ENCODE results near the gene DHRS11.

DNA sequence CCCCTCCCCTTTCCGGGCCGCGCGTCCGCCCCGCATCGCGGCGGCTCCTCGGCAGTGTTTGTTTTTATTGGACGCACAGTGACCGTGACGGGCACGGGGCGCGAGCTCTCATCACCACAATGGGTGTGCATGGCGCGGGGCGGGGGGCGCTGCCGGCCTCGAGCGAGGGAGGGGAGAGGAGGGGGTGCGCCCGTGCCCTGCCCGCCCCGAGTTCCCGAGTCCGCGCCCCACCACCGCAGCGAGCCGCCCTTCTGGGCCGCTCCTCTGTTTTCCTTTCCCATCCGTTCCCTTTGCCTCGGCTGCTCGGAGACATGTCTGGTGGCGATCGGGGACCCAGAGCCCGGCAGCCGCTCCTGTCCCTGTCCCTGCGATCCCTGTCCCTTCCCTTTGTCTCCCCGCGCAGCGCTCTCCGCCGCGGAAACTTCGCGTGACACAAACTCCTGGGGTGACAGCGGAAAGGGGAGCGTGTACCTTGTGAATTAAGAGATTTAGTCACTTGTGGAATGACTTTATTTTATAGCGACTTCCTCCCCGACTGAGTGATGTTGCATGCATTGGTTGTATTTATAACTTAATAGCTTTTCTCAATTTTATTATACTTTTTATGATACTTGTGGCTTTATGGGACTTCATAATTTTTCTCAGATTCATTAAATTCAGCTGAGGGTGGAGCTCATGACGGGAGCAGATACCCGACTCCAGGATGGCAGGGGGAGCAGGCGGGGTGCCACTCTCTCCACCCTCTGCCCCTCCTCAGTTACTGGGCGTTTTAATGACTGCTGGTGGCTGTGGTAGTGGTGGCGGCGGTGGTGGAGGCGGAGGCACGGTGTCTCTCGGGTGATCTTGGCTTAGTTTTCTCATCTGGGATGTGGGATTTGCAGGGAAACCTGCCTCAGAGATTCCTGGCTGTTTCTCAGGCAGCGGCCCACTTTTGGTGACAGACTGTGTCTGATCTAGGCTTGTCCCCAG lies 50.5 kb downstream of the DHRS11 start:
- TF ChIP-seq CTCF (IDR thresholded peaks at IDR 0.05) (no peak), POLR2A (IDR thresholded peaks at IDR 0.05) (no peak)
